Measurements from ENCODE around the gene ZNF222.
A peak's percentile ranks its signal among the peaks of the same experiment; 100 is the strongest.

Gene ZNF222

DNA sequence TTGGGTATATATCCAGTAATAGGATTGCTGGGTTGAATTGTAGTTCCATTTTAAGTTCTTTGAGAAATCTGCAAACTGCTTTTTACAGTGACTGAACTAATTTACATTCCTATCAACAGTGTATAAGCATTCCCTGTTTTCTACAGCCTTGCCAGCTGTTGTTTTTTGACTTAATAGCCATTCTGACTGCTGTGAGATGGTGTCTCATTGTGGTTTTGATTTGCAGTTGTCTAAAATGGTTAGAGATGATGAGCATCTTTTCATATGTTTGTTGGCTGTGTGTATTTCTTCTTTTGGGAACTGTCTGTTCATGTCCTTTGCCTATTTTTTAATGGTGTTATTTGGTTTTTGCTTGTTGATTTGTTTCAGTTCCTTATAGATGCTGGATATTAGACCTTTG is 4.0 kb upstream of the ZNF222 start:
- no peak overlapping the region for H3K4me3 ChIP-seq (ENCODE audit: low read length)
- TF ChIP-seq, protein P1, sequence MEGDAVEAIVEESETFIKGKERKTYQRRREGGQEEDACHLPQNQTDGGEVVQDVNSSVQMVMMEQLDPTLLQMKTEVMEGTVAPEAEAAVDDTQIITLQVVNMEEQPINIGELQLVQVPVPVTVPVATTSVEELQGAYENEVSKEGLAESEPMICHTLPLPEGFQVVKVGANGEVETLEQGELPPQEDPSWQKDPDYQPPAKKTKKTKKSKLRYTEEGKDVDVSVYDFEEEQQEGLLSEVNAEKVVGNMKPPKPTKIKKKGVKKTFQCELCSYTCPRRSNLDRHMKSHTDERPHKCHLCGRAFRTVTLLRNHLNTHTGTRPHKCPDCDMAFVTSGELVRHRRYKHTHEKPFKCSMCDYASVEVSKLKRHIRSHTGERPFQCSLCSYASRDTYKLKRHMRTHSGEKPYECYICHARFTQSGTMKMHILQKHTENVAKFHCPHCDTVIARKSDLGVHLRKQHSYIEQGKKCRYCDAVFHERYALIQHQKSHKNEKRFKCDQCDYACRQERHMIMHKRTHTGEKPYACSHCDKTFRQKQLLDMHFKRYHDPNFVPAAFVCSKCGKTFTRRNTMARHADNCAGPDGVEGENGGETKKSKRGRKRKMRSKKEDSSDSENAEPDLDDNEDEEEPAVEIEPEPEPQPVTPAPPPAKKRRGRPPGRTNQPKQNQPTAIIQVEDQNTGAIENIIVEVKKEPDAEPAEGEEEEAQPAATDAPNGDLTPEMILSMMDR (conservative IDR thresholded peaks at IDR 0.05; ENCODE audit: low read length), result no peak
- no peak for DNase-seq (ENCODE audit: low read depth)

DNA sequence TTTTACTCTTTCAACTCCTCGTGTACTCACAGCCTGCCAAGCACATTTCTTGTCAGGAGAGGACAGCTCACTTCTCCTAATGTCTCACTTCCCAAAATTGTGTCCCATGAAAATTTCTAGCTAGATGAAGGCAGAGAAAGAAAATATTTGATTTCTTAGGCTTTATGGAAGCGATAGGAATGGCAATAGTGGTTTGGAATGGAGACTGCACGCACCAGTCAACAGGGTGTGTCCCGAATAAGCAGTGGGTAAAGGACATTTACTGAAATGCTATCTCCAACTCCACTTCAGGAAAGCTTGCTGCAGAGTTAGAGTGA is 321 bp upstream of the ZNF222 start:
- H3K4me3 ChIP-seq (ENCODE audit: low read length), result peak overlapping the region; percentile 85
- TF ChIP-seq, protein P1 (conservative IDR thresholded peaks at IDR 0.05; ENCODE audit: low read length), result no peak
- DNase-seq (ENCODE audit: low read depth), result no peak

DNA sequence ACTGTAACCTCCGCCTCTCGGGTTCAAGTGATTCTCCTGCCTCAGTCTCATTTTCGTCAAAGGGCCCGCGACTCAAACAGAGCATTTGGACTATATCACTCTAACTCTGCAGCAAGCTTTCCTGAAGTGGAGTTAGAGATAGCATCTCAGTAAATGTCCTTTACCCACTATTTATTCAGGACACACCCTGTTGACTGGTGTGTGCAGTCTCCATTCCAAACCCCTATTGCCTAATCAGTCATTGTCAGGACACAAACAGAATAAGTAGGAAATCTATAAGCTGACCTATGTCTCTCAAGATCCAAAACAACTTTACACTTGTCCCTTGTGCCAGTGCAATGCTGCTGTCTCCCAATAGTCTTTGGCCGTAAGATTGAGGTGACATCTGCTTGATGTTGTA is 1.4 kb downstream of the ZNF222 start:
- TF ChIP-seq, protein P1 (conservative IDR thresholded peaks at IDR 0.05; ENCODE audit: low read length), result no peak
- no peak for DNase-seq (ENCODE audit: low read depth)
- no peak overlapping the region for H3K4me3 ChIP-seq (ENCODE audit: low read length)

DNA sequence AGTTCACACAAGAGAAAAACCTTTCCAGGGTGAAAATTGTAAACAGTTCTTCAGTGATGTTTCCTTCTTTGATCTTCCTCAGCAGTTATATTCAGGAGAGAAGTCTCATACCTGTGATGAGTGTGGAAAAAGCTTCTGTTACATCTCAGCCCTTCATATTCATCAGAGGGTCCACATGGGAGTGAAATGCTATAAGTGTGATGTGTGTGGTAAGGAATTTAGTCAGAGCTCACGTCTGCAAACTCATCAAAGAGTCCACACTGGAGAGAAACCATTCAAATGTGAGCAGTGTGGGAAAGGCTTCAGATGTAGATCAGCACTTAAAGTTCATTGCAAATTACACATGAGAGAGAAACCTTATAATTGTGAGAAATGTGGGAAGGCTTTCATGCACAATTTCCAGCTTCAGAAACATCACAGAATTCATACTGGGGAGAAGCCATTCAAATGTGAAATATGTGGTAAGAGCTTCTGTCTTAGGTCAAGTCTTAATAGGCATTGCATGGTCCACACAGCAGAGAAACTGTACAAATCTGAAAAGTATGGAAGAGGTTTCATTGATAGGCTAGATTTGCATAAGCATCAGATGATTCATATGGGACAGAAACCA is 6.9 kb downstream of the ZNF222 start:
- H3K4me3 ChIP-seq (ENCODE audit: low read length), result no peak overlapping the region
- no peak for DNase-seq (ENCODE audit: low read depth)
- TF ChIP-seq, protein P1 (conservative IDR thresholded peaks at IDR 0.05; ENCODE audit: low read length), result no peak

DNA sequence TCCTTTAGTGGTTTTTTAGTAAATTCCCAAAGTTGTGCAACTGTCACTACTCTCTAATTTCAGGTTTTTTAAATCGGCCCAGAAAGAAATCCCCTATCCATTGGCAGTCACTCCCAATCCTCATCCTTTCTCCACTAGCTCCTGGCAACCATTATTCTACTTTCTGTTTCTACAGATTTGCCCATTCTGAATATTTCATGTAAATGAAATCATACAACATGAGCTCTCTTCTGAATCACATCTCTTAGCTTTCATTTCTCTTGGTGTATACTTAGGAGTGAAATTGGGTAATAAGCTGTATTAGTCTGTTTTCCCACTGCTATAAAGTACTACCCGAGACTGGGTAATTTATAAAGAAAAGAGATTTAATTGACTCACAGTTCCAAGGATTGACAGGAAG is 17.0 kb downstream of the ZNF222 start:
- DNase-seq (ENCODE audit: low read depth), result no peak
- no peak overlapping the region for H3K4me3 ChIP-seq (ENCODE audit: low read length)
- TF ChIP-seq, protein P1 (conservative IDR thresholded peaks at IDR 0.05; ENCODE audit: low read length), result no peak

DNA sequence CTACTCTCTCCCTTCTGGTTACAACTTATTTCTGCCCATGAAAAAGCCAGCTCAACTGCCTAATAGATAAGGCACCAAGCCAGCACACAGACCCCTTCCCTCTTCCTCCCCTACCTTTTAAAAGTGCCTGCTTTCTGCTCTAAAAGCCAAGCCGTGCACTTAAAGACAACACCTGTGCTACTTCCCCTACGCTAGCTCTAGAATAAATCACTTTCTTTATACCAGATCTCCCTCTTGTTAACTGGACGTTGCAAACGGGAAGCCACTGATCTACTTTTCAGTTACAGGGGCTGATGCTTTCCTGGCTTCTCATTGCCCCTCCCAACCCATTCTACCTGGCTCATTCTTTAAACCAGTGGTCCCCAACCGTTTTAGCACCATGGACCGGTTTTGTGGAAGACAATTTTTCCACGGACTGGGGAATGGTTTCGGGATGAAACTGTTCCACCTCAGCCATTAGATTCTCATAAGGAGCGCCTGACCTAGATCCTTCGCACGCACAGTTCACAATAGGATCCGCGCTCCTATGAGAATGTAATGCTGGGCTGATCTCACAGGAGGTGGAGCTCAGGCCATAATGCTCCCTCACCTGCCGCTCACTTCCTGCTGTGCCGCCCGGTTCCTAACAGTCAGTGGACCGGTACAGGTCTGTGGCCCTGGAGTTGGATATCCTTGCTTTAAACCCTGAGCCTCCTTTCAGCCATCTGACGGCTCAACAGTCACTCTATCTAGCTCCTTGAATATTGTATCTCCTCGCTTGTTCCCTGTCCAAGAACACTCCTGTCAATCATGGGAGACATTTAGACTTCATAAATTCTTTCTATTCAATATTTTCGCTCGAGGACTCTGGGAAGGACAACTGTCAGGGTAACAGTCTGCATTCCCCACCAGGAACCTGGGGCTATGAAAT is 25.8 kb downstream of the ZNF222 start:
- DNase-seq (ENCODE audit: low read depth), result peak; percentile 0
- peak overlapping the region; percentile 78 for H3K4me3 ChIP-seq (ENCODE audit: low read length)
- TF ChIP-seq, protein P1 (conservative IDR thresholded peaks at IDR 0.05; ENCODE audit: low read length), result no peak
